IMR-90 (cell line): ENCODE data around the gene MEGF11. TPM values are rescaled to one million over a fixed set of nuclear protein-coding genes. Genes with fewer than 3 reads are reported as not detected.

Source experiments
- ATAC-seq: fragments of 200-7000 bp; cut with Tn5 transposase; 2 replicates; pipeline ENCODE4 v1.9.1; 2020; ENCODE audit warnings: low read depth, mild to moderate bottlenecking, moderate library complexity
- BruUV-seq: library from RNA; stranded (reverse); fragments of 400-500 nt; replicated peaks from 2 replicates; lab custom pipeline; 2021; lab: Mats Ljungman, UMichigan
- CTCF ChIA-PET: fragments of 300-600 bp; formaldehyde crosslinking; extraction: SDS; loops from one replicate; lab custom pipeline; 2021; ENCODE audit warnings: antibody characterized with exemption; lab: Yijun Ruan, JAX
- POLR2A ChIA-PET: fragments of 300-600 bp; sonication (Branson Sonifier 250); formaldehyde crosslinking; loops from one replicate; lab custom pipeline; 2022; ENCODE audit warnings: antibody characterized with exemption; ENCODE audit not compliant: unreplicated experiment; lab: Charles Lee
- DNase-seq: peaks from one replicate; pipeline ENCODE4 v3.0.0; 2013
- H2AFZ ChIP-seq: replicated peaks from 2 replicates; pipeline ENCODE3; 2013; ENCODE audit warnings: low read length, mild to moderate bottlenecking; ENCODE audit not compliant: poor library complexity
- H2AK5ac ChIP-seq: 2 replicates; pipeline ENCODE4 v1.6.1; 2013; ENCODE audit warnings: low read depth, low read length, inconsistent platforms
- H2AK9ac ChIP-seq: replicated peaks from 2 replicates; pipeline ENCODE3; 2013; ENCODE audit warnings: mild to moderate bottlenecking, low read depth, low read length, moderate library complexity; ENCODE audit not compliant: poor library complexity
- H2BK120ac ChIP-seq: 2 replicates; pipeline ENCODE4 v1.6.1; 2013; ENCODE audit warnings: low read depth, low read length, inconsistent platforms
- H2BK15ac ChIP-seq: 3 replicates; pipeline ENCODE4 v1.6.1; 2013; ENCODE audit warnings: low read depth, low read length, inconsistent platforms
- H2BK20ac ChIP-seq: 2 replicates; pipeline ENCODE4 v1.6.1; 2013; ENCODE audit warnings: low read depth, mild to moderate bottlenecking, inconsistent platforms, low read length, moderate library complexity
- H2BK5ac ChIP-seq: 2 replicates; pipeline ENCODE4 v1.6.1; 2013; ENCODE audit warnings: mild to moderate bottlenecking, low read depth, low read length, inconsistent platforms; ENCODE audit not compliant: poor library complexity, severe bottlenecking
- H3K14ac ChIP-seq: replicated peaks from 2 replicates; pipeline ENCODE4 v1.6.1; 2013; ENCODE audit warnings: low read depth, low read length, inconsistent platforms
- H3K18ac ChIP-seq: 2 replicates; pipeline ENCODE4 v1.6.1; 2013; ENCODE audit warnings: low read depth, low read length, control low read depth
- H3K23ac ChIP-seq: 2 replicates; pipeline ENCODE4 v1.6.1; 2013; ENCODE audit warnings: low read depth, low read length, inconsistent platforms
- H3K27ac ChIP-seq: 2 replicates; pipeline ENCODE4 v1.5.1; 2013; ENCODE audit warnings: mild to moderate bottlenecking, control low read depth, low read length; ENCODE audit not compliant: insufficient read depth
- H3K27me3 ChIP-seq: 2 replicates; pipeline ENCODE4 v1.6.1; 2013; ENCODE audit warnings: low read length; ENCODE audit not compliant: control insufficient read depth, insufficient read depth
- H3K36me3 ChIP-seq: 2 replicates; pipeline ENCODE4 v1.6.1; 2013; ENCODE audit warnings: low read length, mixed read lengths; ENCODE audit not compliant: control insufficient read depth, insufficient read depth
- H3K4ac ChIP-seq: 2 replicates; pipeline ENCODE4 v1.6.1; 2013; ENCODE audit warnings: low read depth, low read length, inconsistent platforms
- H3K4me1 ChIP-seq: 2 replicates; pipeline ENCODE4 v1.6.1; 2013; ENCODE audit warnings: low read length, mixed read lengths; ENCODE audit not compliant: control insufficient read depth, insufficient read depth
- H3K4me2 ChIP-seq: 2 replicates; pipeline ENCODE4 v1.6.1; 2013; ENCODE audit warnings: low read depth, mild to moderate bottlenecking, control low read depth, low read length, moderate library complexity
- H3K4me3 ChIP-seq: 2 replicates; pipeline ENCODE4 v1.5.1; 2013; ENCODE audit warnings: low read depth, mild to moderate bottlenecking, control low read depth, low read length, moderate library complexity; ENCODE audit not compliant: insufficient read depth
- H3K56ac ChIP-seq: 2 replicates; pipeline ENCODE4 v1.6.1; 2013; ENCODE audit warnings: low read length, inconsistent platforms; ENCODE audit not compliant: insufficient read depth; ENCODE audit errors: extremely low read depth
- H3K79me1 ChIP-seq, 2 experiments: 2 replicates each; pipeline ENCODE4 v1.6.1; 2013; ENCODE audit warnings: low read length in 2 of 2, inconsistent platforms in 1 of 2, low read depth in 1 of 2
- H3K9ac ChIP-seq: 2 replicates; pipeline ENCODE4 v1.6.1; 2013; ENCODE audit warnings: low read depth, low read length, control low read depth
- H3K9me1 ChIP-seq: 2 replicates; pipeline ENCODE4 v1.6.1; 2013; ENCODE audit warnings: low read length, inconsistent platforms; ENCODE audit not compliant: insufficient read depth
- H3K9me3 ChIP-seq: 2 replicates; pipeline ENCODE4 v1.6.1; 2013; ENCODE audit warnings: low read length; ENCODE audit not compliant: control insufficient read depth, insufficient read depth
- H4K20me1 ChIP-seq: 2 replicates; pipeline ENCODE4 v1.6.1; 2013; ENCODE audit warnings: low read length, inconsistent platforms; ENCODE audit not compliant: insufficient read depth
- H4K5ac ChIP-seq: 2 replicates; pipeline ENCODE4 v1.6.1; 2013; ENCODE audit warnings: mild to moderate bottlenecking, low read depth, low read length, control low read depth
- H4K8ac ChIP-seq, 2 experiments: 2 replicates each; pipeline ENCODE4 v1.6.1; 2013; ENCODE audit warnings: low read depth in 2 of 2, low read length in 2 of 2, control low read depth in 1 of 2, inconsistent platforms in 1 of 2
- H4K91ac ChIP-seq: 2 replicates; pipeline ENCODE4 v1.6.1; 2013; ENCODE audit warnings: low read depth, low read length, inconsistent platforms; ENCODE audit not compliant: insufficient read depth
- BHLHE40 ChIP-seq: fragments of 150-350 bp; IDR thresholded peaks from 2 replicates; pipeline ENCODE4 v1.6.1; 2016; ENCODE audit warnings: mild to moderate bottlenecking, low read depth, low read length
- ELK1 ChIP-seq: fragments of 150-350 bp; IDR thresholded peaks from 2 replicates; pipeline ENCODE4 v1.6.1; 2016; ENCODE audit warnings: low read depth, mild to moderate bottlenecking, low read length, moderate library complexity, borderline replicate concordance
- FOS ChIP-seq: fragments of 150-350 bp; IDR thresholded peaks from 2 replicates; pipeline ENCODE4 v1.6.1; 2016; ENCODE audit warnings: low read depth, low read length
- MAFK ChIP-seq: IDR thresholded peaks from 2 replicates; pipeline ENCODE4 v1.6.1; 2012; ENCODE audit warnings: low read depth, low read length, improper control_type of control experiment
- MXI1 ChIP-seq: IDR thresholded peaks from 2 replicates; pipeline ENCODE4 v1.6.1; 2012; ENCODE audit warnings: low read depth, mild to moderate bottlenecking, low read length, moderate library complexity, borderline replicate concordance
- NFE2L2 ChIP-seq: fragments of 150-350 bp; IDR thresholded peaks from 2 replicates; pipeline ENCODE4 v1.6.1; 2016; ENCODE audit warnings: low read depth, mild to moderate bottlenecking, low read length
- POLR2A ChIP-seq: IDR thresholded peaks from 2 replicates; pipeline ENCODE4 v1.6.1; 2012; ENCODE audit warnings: mild to moderate bottlenecking, low read depth, low read length
- RAD21 ChIP-seq: IDR thresholded peaks from 2 replicates; pipeline ENCODE4 v1.6.1; 2012; ENCODE audit warnings: low read length, improper control_type of control experiment
- RCOR1 ChIP-seq: IDR thresholded peaks from 2 replicates; pipeline ENCODE4 v1.6.1; 2012; ENCODE audit warnings: mild to moderate bottlenecking, low read length, improper control_type of control experiment; ENCODE audit not compliant: insufficient replicate concordance
- RFX5 ChIP-seq: IDR thresholded peaks from 2 replicates; pipeline ENCODE4 v1.8.0; 2012; ENCODE audit warnings: low read depth, mild to moderate bottlenecking, low read length, moderate library complexity
- SMC3 ChIP-seq: fragments of 150-350 bp; IDR thresholded peaks from 2 replicates; pipeline ENCODE4 v1.6.1; 2016; ENCODE audit warnings: low read depth, mild to moderate bottlenecking, antibody characterized with exemption, low read length, moderate library complexity
- WGBS, 2 experiments: methylation state at CpG; one replicate each; pipeline versions ENCODE4 v1.1.5 to v1.1.7; 2013; ENCODE audit warnings: missing lambda C conversion rate in 2 of 2; ENCODE audit not compliant: insufficient read length in 1 of 2; ENCODE audit errors: extremely low coverage in 2 of 2; 5-methylcytosine and 5-hydroxymethylcytosine counted together
- dilution Hi-C: fragments of 300-500 bp; cut with HindIII; formaldehyde crosslinking; loops from one replicate; pipeline ENCODE4 v1.14.3; 2018; ENCODE audit warnings: low sequenced_read_pairs; ENCODE audit not compliant: unreplicated experiment
- in situ Hi-C: fragments of 300-500 bp; cut with MboI; formaldehyde crosslinking; loops from 3 replicates; pipeline ENCODE4 v1.14.3; 2019; ENCODE audit warnings: low sequenced_read_pairs, inconsistent platforms, mixed read lengths
- intact Hi-C: fragments of 100-400 bp; cut with micrococcal nuclease; formaldehyde crosslinking; loops from 2 replicates; pipeline ENCODE4 v1.10.0; 2022
- polyA plus RNA-seq, 3 experiments: library from polyadenylated mRNA; depleted of rRNA; stranded (reverse); fragments of >200 nt; gene quantifications; 2 replicates each; pipeline ENCODE4 v1.2.3, GENCODE V29; 2012; ENCODE audit warnings: low replicate concordance in 1 of 3
- total RNA-seq: library from RNA; depleted of rRNA; stranded (reverse); fragments of >200 nt; gene quantifications from 2 replicates; pipeline ENCODE4 v1.2.3, GENCODE V29; 2012

The MEGF11 gene
- total and polyA plus RNA-seq, 2 of the 4 experiments (the other 2 are of a cell fraction): not detected

- Histone ChIP-seq H2BK120ac (no peak overlapping the region), H2BK5ac (no peak overlapping the region), H3K14ac (no peak overlapping the region), H2BK20ac (no peak overlapping the region), H4K8ac (no peak overlapping the region), H4K5ac (no peak overlapping the region), H3K4me2 (no peak overlapping the region), H3K9me1 (no peaks in the 10 kb centered on the region), H3K18ac (no peak overlapping the region), H3K23ac (no peak overlapping the region), H3K56ac (no peak overlapping the region), H2BK15ac (no peak overlapping the region), H3K36me3 (no peaks in the 10 kb centered on the region), H4K91ac (no peak overlapping the region), H3K79me1 (no peaks in the 10 kb centered on the region), H3K4ac (no peak overlapping the region), H2AK9ac (no peak overlapping the region), H3K4me1 (no peaks in the 10 kb centered on the region), H3K9ac (no peak overlapping the region), H4K20me1 (no peaks in the 10 kb centered on the region), H3K27me3 (peaks cover 62% of the 10 kb centered on the region), H2AFZ (no peak overlapping the region), H3K4me3 (no peak overlapping the region), H2AK5ac (no peak overlapping the region), H3K9me3 (0 out of 2 replicates have a peak, but pooled peaks cover 3% of the 10 kb centered on the region), H3K27ac (no peak overlapping the region)
- ChIA-PET POLR2A (no interaction called here), CTCF (no interaction called here)
- no CpG with 5 or more reads among the region's 3 CpGs for WGBS, 2 experiments
- intact Hi-C loops (loop anchor here (10.0 kb wide), 1 partner anchor 56 kb away; no protein-coding TSS in a partner anchor), dilution Hi-C loops (no loop called here), in situ Hi-C loops (no loop called here)
- TF ChIP-seq ELK1 (no peak), MAFK (no peak), MXI1 (no peak), NFE2L2 (no peak), FOS (no peak), SMC3 (no peak), BHLHE40 (no peak), POLR2A (no peak), RCOR1 (no peak), RAD21 (no peak), RFX5 (no peak)
- no TSS peak for BruUV-seq
- ATAC-seq: no peak
- DNase-seq: no peak
Measured at GRCh38 chr15:66261056-66261455, 7.5 kb upstream of the MEGF11 start.
